Measurements from ENCODE around the gene DPP7. TPM values are rescaled to one million over a fixed set of nuclear protein-coding genes. Genes with fewer than 3 reads are reported as not detected.

DPP7 gene
- total RNA-seq, 1 experiment from 2014 or later, result 290 TPM

DNA sequence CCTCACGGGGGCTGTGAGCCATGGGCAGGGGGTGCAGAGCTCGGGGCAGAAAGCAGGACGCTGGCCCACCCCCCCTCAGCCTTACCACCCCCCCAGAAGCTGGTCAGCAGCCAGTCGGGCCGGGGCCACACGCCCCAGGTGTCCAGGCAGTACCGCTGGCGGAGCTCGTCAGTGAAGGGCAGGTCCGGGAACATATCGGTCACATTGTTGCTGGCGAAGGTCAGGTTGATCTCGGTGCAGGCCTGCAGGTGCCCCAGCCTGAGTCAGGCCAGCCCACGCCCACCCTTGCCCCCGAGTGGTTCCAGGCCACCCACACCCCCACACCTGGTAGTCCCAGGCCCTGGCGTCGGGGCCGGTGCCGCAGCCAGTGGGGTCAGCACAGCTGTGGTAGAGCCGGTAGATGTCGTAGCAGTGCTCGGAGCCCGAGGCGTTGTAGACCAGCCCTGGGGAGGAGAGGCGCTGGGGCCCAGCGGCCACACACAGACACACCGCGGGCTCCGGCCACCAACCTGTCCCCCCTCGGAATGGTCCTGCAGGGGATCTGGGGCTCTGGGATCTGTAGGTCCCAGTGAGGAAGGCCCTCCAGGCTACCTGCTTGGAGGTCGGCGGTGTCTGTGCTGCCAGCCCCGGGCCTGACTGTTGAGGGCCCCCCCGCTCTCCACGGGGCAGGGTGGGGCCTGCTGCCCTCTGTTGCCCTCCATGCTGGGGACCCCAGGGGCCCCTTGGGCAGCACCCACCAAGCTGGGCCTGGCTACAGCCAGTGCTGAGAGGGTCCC, 2.6 kb downstream of the DPP7 start:
- DNase-seq (ENCODE audit: low spot score), result no peak

DNA sequence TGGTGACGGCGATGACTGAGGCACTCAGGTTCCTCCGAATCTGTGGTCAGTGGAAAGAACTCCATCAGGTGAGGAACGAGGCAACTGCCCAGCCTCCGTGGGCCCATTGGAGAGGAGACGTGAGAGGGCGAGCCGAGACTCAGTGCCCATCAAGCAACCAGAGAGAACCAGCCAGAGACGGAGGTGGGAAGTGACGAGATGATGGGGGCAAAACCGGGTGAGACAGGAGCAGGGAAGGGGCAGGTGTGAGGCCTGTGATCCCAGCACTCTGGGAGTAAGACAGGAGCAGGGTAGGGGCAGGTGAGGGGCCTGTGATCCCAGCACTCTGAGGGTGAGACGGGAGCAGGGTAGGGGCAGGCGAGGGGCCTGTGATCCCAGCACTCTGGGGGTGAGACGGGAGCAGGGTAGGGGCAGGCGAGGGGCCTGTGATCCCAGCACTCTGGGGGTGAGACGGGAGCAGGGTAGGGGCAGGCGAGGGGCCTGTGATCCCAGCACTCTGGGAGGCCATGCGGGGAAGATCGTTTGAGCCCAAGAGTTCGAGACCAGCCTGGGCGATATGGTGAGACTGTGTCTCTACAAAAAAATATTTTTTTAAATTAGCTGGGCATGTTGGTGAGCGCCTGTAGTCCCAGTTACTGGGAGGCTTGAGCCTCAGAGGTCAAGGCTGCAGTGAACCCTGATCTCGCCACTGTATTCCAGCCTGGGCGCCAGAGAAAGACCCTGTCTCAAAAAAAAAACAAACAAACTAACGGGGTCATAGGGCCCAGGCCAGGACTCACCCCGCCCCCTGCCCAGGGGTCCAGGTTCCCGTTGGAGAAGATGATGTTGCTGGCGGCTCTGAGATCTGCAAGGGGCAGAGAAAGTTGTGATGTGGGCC, 3.4 kb downstream of the DPP7 start:
- DNase-seq (ENCODE audit: low spot score), result no peak

DNA sequence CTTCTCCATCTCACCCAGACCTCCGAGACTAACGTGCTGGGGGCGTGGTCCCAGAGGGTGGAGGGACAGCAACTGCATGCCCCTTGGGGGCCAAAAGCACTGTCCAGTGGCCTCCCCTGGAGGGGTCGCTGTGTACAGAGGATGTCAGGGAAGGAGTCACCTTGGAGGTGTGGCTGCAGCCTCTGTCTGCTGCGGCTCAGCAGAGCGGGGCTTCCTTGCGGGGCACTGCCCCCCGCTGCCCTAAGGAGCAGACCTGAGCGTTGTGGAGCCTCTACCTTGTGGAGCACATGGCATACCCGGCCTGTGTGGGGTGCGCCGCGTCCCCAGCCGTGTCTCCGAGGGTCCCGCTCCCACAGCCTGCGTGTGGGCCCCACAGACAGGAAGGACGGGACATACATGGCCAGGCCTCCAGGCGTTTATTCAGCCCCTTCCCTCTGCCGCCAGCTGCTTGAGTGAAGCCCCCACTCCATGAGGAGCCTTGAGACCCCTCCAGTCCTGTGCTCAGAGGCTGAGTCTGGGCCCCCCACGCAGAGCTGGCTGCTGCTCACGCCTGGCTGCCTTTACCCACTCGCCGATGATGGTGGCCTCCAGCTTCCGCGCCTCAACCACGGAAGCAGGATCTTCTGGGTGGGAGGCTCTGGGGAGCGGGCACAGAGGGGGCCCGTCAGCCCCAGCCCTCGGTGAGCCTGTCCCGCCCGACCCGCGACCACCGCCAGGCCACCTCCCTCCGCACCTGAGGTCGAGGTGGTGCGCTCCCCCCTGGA, 4.2 kb downstream of the DPP7 start:
- no peak for DNase-seq (ENCODE audit: low spot score)

DNA sequence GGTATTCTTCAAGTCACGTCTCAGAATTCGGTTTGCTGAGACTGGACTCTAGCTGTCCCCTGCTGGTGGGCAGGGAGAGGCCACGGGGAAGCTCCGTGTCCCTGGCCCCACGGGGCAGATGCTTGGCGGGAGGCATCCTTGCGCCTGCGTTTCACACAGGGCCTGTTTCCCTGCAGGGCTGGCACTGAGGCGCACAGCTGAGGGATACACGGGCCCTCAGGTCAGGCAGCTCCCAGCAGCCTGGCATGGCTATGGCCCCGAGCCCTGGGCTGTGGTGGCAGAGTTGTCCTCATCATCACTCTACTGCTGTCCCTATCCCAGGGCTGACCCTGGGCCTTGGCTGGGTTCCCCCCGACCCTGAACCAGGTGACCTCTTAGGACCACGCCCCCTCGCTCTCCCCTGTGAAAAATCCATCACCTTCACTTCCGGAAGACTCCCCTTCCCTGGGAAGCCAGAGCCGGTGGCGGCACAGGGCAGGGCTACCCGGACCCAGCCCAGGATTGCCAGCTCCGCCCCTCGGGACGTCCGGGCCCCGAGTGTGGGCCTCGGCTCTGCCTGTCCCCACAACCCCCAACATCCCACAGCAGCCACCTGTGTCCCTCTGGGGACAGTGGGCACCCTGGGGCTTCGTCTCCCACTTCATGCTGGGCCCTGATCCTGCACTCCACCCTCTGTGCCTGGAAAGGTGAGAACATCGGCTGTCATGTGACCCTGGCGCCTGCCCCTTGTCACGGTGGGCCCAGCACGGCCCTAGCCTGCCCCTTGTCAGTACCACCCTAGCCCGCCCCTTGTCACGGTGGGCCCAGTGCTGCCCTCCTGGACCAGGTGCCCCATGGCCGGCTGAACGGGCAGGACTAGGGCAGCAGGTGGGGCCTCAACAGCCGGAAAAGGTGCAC, 5.0 kb downstream of the DPP7 start:
- DNase-seq (ENCODE audit: low spot score), result no peak

DNA sequence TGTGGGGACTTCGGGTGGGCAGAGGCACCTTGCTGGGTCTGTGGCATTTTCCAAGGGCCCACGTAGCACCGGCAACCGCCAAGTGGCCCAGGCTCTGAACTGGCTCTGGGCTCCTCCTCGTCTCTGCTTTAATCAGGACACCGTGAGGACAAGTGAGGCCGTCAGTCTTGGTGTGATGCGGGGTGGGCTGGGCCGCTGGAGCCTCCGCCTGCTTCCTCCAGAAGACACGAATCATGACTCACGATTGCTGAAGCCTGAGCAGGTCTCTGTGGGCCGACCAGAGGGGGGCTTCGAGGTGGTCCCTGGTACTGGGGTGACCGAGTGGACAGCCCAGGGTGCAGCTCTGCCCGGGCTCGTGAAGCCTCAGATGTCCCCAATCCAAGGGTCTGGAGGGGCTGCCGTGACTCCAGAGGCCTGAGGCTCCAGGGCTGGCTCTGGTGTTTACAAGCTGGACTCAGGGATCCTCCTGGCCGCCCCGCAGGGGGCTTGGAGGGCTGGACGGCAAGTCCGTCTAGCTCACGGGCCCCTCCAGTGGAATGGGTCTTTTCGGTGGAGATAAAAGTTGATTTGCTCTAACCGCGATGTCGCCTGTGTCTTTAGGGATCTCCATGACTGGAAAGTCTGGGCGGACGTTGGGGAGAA, 5.8 kb downstream of the DPP7 start:
- no peak for DNase-seq (ENCODE audit: low spot score)

DNA sequence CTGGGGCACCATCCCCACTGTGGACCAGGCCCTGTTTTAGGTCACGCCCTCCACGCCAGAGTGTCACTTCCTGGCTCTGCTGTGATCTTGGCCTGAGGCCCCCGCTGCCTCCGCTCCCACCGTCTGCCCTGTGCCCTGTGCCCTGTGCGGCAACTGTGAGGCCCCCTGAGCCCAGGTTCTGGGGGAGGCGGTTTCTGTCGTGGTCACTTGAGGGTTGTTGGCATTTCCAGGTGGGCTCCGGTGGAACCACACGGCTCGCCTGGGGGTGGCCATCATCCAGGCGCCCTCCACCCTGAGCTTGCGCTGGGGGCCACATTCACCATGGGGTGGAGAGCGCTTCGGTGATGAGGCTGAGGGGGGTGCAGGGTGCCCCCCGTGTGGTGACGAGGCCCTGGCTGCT, 6.6 kb downstream of the DPP7 start:
- DNase-seq (ENCODE audit: low spot score), result no peak

DNA sequence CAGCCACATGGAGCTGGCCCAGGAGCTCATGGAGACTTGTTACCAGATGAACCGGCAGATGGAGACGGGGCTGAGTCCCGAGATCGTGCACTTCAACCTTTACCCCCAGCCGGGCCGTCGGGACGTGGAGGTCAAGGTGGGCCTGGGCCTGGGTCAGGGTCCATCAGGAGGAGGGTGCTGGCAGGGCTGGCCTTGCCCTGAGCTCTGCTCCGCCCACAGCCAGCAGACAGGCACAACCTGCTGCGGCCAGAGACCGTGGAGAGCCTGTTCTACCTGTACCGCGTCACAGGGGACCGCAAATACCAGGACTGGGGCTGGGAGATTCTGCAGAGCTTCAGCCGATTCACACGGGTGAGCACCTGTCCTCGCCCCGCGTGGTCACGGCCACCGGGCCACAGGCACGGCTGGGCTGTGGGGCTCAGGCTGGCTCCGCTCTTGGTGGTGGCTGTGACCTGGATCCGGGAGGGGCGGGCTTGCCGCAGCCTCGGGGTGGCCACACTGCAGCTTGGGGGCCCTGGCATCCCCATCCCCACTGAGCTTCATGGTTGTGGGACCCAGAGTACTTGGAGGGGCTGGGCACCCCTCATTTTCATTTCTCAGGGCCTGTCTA, 7.1 kb downstream of the DPP7 start:
- DNase-seq (ENCODE audit: low spot score), result no peak

DNA sequence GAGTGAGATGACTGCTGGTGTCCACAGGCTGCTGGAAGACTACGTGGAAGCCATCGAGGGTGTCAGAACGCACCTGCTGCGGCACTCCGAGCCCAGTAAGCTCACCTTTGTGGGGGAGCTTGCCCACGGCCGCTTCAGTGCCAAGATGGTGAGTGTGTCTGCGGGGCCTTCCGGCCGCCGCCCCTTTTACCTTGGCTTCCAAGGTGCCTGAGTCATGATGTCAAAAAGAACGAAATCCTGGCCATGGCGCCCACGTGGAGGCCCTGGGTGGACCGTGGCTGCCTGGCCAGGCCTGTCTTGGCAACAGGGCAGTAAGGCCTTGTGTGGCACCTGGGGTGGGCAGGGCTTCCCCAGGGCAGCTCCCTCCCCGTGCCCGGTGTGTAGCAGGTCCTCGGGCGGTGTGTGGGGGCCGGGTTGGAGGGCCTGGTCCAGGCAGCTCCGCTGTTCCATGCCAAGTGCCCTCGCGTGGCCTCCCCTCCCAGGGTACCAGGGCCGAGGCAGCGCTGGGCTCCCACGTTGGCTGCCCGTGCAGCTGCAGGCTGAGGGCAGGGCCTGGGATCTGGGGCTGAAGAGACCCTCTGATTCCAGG, 7.8 kb downstream of the DPP7 start:
- DNase-seq (ENCODE audit: low spot score), result no peak

DNA sequence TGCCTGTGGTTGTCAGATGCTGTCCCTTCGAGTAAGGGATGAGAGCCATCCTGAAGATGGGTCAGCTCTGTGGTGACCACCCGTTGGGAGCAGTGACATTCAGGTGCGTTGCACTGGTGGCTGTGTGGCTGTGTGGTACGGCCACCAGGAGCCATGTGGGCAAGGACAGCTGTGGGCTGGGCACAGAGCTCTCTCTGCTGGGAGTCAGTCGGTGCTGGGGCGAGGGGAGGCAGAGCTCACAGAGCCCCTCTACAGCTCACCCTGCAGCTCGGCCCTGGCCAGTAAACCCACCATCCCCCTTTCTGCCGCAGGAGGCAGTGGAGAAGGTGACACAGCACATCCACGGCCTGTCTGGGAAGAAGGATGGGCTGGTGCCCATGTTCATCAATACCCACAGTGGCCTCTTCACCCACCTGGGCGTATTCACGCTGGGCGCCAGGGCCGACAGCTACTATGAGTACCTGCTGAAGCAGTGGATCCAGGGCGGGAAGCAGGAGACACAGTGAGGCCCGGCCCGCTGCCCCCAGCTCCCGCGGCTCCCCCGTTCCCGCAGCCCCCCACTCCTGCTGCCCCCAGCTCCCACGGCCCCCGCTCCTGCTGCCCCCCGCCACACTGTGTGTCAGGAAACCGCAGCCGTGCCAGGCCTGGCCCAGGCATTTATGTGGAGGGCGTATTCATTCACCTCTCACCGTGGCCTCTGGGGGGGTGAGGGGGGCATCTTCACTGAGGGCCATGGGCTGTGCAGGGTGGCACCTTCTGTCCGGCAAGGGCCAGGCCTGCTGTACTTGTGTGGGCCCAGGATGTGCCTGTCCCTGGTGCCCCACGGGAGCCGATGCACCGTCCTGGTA, 8.5 kb downstream of the DPP7 start:
- no peak for DNase-seq (ENCODE audit: low spot score)

DNA sequence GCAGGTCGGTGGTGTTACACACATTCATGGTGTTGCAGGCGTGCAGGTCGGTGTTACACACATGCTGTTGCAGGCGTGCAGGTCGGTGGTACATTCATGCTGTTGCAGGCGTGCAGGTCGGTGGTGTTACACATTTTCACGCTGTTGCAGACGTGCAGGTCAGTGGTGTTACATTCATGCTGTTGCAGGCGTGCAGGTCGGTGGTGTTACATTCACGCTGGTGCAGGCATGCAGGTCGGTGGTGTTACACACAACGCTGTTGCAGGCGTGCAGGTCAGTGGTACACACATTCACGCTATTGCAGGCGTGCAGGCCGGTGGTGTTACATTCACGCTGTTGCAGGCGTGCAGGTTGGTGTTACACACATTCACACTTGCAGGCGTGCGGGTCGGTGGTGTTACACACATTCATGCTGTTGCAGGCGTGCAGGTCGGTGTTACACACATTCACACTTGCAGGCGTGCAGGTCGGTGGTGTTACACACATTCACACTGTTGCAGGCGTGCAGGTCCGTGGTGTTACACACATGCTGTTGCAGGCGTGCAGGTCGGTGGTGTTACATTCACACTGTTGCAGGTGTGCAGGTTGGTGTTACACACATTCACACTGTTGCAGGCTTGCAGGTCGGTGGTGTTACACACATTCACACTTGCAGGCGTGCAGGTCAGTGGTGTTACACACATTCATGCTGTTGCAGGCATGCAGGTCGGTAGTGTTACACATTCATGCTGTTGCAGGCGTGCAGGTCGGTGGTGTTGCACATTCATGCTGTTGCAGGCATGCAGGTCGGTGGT, 11.1 kb downstream of the DPP7 start:
- no peak for DNase-seq (ENCODE audit: low spot score)

DNA sequence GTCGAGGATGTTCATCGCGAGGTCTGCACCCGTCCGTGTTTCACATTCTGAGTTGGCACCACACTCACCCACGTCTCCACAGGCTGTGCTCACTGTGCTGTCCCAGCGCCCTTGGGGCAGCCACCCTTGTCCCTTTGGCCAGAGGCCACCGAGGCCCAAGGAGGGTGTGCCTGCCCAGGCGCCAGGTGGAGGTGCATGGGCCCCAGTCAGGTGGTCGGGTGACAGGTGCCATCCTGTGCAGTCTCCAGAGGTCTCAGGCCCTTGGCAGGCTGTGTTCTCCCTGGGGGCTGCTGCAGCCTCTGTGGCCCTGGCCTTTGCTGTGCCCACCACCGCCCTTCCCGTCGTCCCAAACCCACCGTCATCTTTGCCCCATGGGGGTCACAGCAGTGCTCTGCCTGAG, 15.3 kb downstream of the DPP7 start:
- DNase-seq (ENCODE audit: low spot score), result no peak

DNA sequence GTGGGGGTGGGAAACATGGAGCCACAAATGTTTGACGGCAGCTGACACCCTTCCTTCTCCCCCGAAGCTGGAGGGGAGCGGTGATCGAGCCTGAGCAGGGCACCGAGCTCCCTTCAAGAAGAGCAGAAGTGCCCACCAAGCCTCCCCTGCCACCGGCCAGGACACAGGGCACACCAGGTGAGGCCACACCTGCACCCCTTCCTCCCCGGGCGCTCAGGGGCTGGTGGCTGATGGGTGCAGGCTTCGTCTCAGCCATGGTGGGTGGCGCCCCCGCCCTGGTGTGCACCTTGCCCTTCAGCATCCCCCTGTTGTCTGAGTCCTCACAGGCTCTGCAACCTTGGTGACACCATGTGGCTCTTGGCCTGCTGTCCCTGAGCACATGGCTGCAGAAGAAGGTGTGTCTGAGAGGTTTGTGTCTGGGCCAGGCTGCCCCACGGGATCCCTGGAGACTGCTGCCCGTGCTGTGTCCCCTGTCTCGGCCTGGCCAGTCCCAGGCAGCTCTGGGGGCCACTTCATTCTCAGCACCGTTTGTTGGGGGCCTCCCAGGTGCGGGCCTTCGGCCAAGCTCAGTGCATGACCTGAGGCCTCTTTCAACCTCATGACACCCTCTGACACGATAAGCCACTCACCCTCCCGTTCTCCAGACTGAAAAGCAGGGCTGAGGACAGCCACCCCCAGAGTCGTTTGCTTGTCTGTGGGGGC, 16.6 kb downstream of the DPP7 start:
- DNase-seq (ENCODE audit: low spot score), result no peak

DNA sequence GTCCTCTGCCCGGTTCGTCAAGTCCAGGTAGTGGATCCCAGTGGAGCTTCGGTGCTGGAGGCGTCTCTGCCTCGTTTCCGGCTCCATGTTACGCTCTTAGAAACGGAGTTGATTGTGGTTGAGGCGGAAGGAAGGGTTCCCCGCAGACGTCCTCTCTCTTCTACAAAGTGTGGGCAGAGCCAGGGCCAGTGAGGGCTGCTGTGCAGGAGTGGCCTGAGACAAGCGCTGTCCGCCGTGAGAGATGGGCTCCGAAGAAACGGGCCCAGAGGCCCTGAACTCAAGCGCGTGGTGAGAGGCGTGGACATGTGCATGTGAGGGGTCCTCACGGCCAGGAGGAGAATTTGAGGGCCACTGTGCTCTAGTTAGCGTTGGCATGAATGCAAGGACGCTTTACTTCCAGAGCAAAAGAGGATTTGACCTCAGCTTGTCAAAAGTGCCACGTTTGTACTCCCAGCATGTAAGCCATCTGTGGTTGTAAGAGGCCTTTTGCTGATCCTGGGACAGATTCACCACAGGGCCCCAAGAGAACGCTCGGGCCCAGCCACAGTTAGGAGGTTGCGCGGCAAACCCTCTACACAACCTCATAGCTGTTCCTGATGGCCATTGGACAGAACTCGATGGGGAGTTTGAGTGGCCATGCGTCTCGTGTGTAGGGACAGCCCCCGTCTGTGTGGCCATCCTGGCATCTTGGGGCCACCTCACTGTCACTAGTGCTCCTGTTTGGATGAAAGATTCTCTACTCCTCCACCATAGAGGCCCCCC, 17.6 kb downstream of the DPP7 start:
- DNase-seq (ENCODE audit: low spot score), result no peak

DNA sequence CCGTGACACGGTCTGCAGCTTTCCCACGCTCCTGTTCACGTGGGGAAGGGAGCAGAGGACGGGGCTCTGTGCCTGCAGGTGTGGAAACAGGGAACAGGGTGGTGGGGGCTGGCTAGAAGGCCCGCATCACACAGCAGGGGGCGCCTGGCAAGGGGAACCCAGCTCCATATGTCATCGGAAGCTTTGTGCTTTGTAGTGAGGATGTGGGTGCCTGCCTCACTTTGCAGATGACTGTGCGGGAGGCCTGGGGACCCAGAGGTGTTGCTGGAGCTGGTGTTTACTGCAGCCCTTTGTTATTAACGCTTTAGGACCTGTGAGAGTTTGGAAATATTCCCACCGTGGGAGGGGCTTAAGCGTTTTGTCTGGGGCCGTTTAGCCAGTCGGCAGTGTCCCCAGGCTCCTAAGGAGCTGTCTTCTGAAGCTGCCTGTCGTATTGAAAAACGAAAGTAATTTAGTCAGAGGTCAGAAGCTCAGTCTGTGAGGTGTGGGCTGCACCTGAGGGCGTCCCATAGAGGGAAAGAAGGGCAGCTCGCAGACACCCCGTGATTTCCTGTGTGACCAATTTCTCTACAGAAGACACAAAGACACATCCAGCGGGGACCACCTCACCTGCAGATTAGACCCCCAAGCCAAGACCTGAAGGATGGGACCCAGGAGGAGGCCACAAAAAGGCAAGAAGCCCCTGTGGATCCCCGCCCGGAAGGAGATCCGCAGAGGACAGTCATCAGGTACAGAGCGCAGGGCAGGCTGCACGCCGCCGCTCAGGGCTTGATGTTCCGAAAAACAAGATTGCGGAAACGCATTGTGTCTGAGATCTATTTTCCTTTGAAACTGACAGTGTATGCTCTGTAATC, 18.6 kb downstream of the DPP7 start:
- no peak for DNase-seq (ENCODE audit: low spot score)

DNA sequence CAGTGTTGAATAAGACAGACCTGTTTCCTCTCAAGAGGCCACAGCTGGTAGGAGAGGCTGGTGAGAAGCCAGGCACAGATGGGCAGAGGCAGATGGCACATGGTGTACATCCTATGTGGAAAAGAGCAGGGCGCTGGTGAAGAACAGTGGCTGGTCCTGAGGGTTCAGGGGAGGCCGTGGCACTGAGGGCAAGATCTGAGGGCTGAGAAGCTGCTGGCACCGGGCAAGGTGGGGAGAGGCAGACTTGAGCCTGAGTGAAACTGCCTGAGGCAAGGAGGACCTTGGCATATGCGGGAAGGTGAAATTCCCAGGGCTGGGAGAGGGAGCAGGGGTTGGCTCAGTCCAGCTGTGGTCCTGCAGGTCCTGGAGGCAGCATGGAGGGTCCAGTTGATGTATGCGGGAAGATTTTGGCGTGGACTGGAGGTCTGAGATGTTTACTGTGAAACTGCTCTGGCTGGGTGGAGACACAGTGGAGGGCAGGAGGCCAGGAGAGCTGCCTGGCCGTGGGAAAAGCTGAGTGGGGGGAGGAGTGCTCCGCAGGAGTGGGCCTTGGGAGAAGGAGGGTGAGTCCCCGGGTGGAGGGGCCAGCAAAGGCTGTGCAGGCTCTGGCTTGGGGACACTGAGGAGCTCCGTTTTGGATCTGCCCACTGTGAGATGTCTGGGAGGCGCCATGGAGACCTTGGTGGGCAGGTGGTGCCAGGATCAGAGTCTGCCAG, 25.1 kb downstream of the DPP7 start:
- DNase-seq (ENCODE audit: low spot score), result no peak

Measured in HT-29 (cell line).